H1 (cell line): ENCODE data around the gene PRF1. TPM values are rescaled to one million over a fixed set of nuclear protein-coding genes. Genes with fewer than 3 reads are reported as not detected.

Experiments
- CTCF ChIA-PET: fragments of 300-600 bp; sonication (Branson Sonifier 250); formaldehyde crosslinking; loops from one replicate; lab custom pipeline; 2021; ENCODE audit not compliant: partially characterized antibody; lab: Charles Lee
- POLR2A ChIA-PET: fragments of 300-600 bp; sonication (Branson Sonifier 250); formaldehyde crosslinking; loops from one replicate; lab custom pipeline; 2021; ENCODE audit warnings: inconsistent platforms; ENCODE audit not compliant: partially characterized antibody; lab: Charles Lee
- DNase-seq, 2 experiments: peaks; one replicate each; pipeline versions ENCODE4 v3.0.0 to v3.0.0-alpha.2; 2010 to 2022; ENCODE audit warnings: low spot score in 2 of 2, low read depth in 1 of 2, mixed read lengths in 1 of 2
- FAIRE-seq: peaks from 2 replicates; lab custom pipeline; 2011; peaks lifted over from hg19 to GRCh38; lab: Jason Lieb, UNC
- H2AFZ ChIP-seq: 2 replicates; pipeline ENCODE4 v1.8.1; 2012; ENCODE audit warnings: low read length, inconsistent platforms
- H2AK5ac ChIP-seq: 2 replicates; pipeline ENCODE4 v1.6.1; 2013; ENCODE audit warnings: low read depth, low read length
- H2BK120ac ChIP-seq: replicated peaks from 2 replicates; pipeline ENCODE3; 2013; ENCODE audit warnings: low read depth, low read length, inconsistent platforms
- H2BK12ac ChIP-seq: 2 replicates; pipeline ENCODE4 v1.6.1; 2013; ENCODE audit warnings: low read depth, low read length
- H2BK15ac ChIP-seq: 2 replicates; pipeline ENCODE4 v1.6.1; 2013; ENCODE audit warnings: low read length
- H2BK20ac ChIP-seq: 2 replicates; pipeline ENCODE4 v1.6.1; 2013; ENCODE audit warnings: low read length
- H2BK5ac ChIP-seq: 2 replicates; pipeline ENCODE4 v1.6.1; 2013; ENCODE audit warnings: low read depth, low read length
- H3K14ac ChIP-seq: 2 replicates; pipeline ENCODE4 v1.6.1; 2013; ENCODE audit warnings: inconsistent platforms; ENCODE audit not compliant: insufficient read length
- H3K18ac ChIP-seq: 2 replicates; pipeline ENCODE4 v1.6.1; 2013; ENCODE audit warnings: low read length; ENCODE audit errors: extremely low read depth
- H3K23ac ChIP-seq: 2 replicates; pipeline ENCODE4 v1.6.1; 2013; ENCODE audit warnings: inconsistent platforms; ENCODE audit not compliant: insufficient read length
- H3K23me2 ChIP-seq: 2 replicates; pipeline ENCODE4 v1.6.1; 2013; ENCODE audit warnings: low read depth, low read length
- H3K27ac ChIP-seq: 2 replicates; pipeline ENCODE4 v1.6.1; 2011; ENCODE audit warnings: low read depth, low read length, inconsistent platforms
- H3K27me3 ChIP-seq, 4 experiments: replicated peaks in 1 of 4; 1 replicate in 1 of 4; 2 replicates in 3 of 4; pipeline versions ENCODE4 v1.6.1 to v1.8.1; 2011 to 2013; ENCODE audit warnings: low read length in 3 of 4, mild to moderate bottlenecking in 3 of 4, inconsistent platforms in 2 of 4, mixed read lengths in 2 of 4, moderate library complexity in 1 of 4; ENCODE audit not compliant: control insufficient read depth in 3 of 4, insufficient read depth in 3 of 4; ENCODE audit errors: extremely low read depth in 1 of 4
- H3K36me3 ChIP-seq, 4 experiments: 2 replicates each; pipeline versions ENCODE4 v1.6.1 to v1.8.1; 2011 to 2013; ENCODE audit warnings: mild to moderate bottlenecking in 4 of 4, low read length in 3 of 4, moderate library complexity in 2 of 4, control low read depth in 1 of 4, inconsistent platforms in 1 of 4; ENCODE audit not compliant: insufficient read depth in 4 of 4, control insufficient read depth in 2 of 4
- H3K4ac ChIP-seq: replicated peaks from 2 replicates; pipeline ENCODE3; 2013; ENCODE audit warnings: low read length, low read depth, mixed read lengths, inconsistent platforms; ENCODE audit not compliant: insufficient read length
- H3K4me1 ChIP-seq, 4 experiments: replicated peaks in 1 of 4; 1 replicate in 1 of 4; 2 replicates in 3 of 4; pipeline versions ENCODE4 v1.6.1 to v1.8.1; 2011 to 2013; ENCODE audit warnings: low read length in 3 of 4, inconsistent platforms in 2 of 4, mixed read lengths in 1 of 4; ENCODE audit not compliant: insufficient read depth in 4 of 4, control insufficient read depth in 3 of 4
- H3K4me2 ChIP-seq, 2 experiments: 2 replicates each; pipeline versions ENCODE4 v1.6.1 to v1.8.1; 2011 to 2013; ENCODE audit warnings: low read depth in 2 of 2, low read length in 2 of 2, control low read depth in 1 of 2, inconsistent platforms in 1 of 2, mild to moderate bottlenecking in 1 of 2; ENCODE audit not compliant: insufficient read depth in 1 of 2
- H3K4me3 ChIP-seq, 4 experiments: fragments of 200-600, 300-600 bp in 1 of 4; sonication (generic), shearing (Covaris generic), sonication (Bioruptor Twin) in 1 of 4; 2 replicates each; pipeline versions ENCODE4 v1.5.1 to v1.8.1; 2011 to 2016; ENCODE audit warnings: low read length in 4 of 4, low read depth in 3 of 4, control low read depth in 2 of 4, inconsistent platforms in 2 of 4, mild to moderate bottlenecking in 2 of 4, mixed read lengths in 1 of 4, moderate library complexity in 1 of 4; ENCODE audit not compliant: insufficient read depth in 2 of 4; ENCODE audit errors: extremely low read depth in 1 of 4
- H3K56ac ChIP-seq: replicated peaks from 2 replicates; pipeline ENCODE3; 2013; ENCODE audit warnings: low read depth, mild to moderate bottlenecking, mixed read lengths, low read length, inconsistent platforms; ENCODE audit not compliant: insufficient read length
- H3K79me1 ChIP-seq: 2 replicates; pipeline ENCODE4 v1.6.1; 2013; ENCODE audit warnings: low read depth, low read length, control low read depth
- H3K79me2 ChIP-seq, 2 experiments: 2 replicates each; pipeline versions ENCODE4 v1.6.1 to v1.8.1; 2012 to 2013; ENCODE audit warnings: low read length in 2 of 2, mild to moderate bottlenecking in 2 of 2, inconsistent platforms in 1 of 2; ENCODE audit not compliant: insufficient read depth in 2 of 2, control insufficient read depth in 1 of 2
- H3K9ac ChIP-seq, 4 experiments: replicated peaks in 1 of 4; 1 replicate in 1 of 4; 2 replicates in 3 of 4; pipeline versions ENCODE4 v1.6.1 to v1.8.1; 2011 to 2013; ENCODE audit warnings: low read depth in 3 of 4, low read length in 3 of 4, control low read depth in 2 of 4, mild to moderate bottlenecking in 2 of 4, moderate library complexity in 2 of 4, inconsistent platforms in 1 of 4; ENCODE audit errors: extremely low read depth in 1 of 4
- H3K9me3 ChIP-seq, 2 experiments: 2 replicates each; pipeline versions ENCODE4 v1.6.1 to v1.8.1; 2012 to 2013; ENCODE audit warnings: mild to moderate bottlenecking in 2 of 2, moderate library complexity in 2 of 2, control low read depth in 1 of 2, inconsistent platforms in 1 of 2, low read depth in 1 of 2, low read length in 1 of 2, mixed read lengths in 1 of 2; ENCODE audit not compliant: insufficient read depth in 2 of 2
- H4K20me1 ChIP-seq, 2 experiments: replicated peaks in 1 of 2; 2 replicates each; pipeline versions ENCODE3 to v1.8.1; 2011 to 2013; ENCODE audit warnings: inconsistent platforms in 2 of 2, low read length in 2 of 2, mild to moderate bottlenecking in 1 of 2; ENCODE audit not compliant: insufficient read depth in 2 of 2, control insufficient read depth in 1 of 2
- H4K5ac ChIP-seq: 2 replicates; pipeline ENCODE4 v1.6.1; 2013; ENCODE audit warnings: low read length, low read depth, mixed read lengths, inconsistent platforms; ENCODE audit not compliant: insufficient read length
- H4K8ac ChIP-seq: 2 replicates; pipeline ENCODE4 v1.8.0; 2013; ENCODE audit warnings: mild to moderate bottlenecking, moderate library complexity, low read length, inconsistent platforms; ENCODE audit not compliant: insufficient read depth; ENCODE audit errors: extremely low read depth
- H4K91ac ChIP-seq: replicated peaks from 2 replicates; pipeline ENCODE3; 2013; ENCODE audit warnings: low read length, mixed read lengths, inconsistent platforms; ENCODE audit not compliant: insufficient read length
- ATF2 ChIP-seq: IDR thresholded peaks from 2 replicates; pipeline ENCODE4 v1.6.1; 2012; ENCODE audit warnings: low read length, inconsistent platforms
- JUND ChIP-seq: IDR thresholded peaks from 2 replicates; pipeline ENCODE4 v1.6.1; 2011; ENCODE audit warnings: mild to moderate bottlenecking, improper control_type of control experiment, low read length
- SP2 ChIP-seq: IDR thresholded peaks from 2 replicates; pipeline ENCODE4 v1.6.1; 2012; ENCODE audit warnings: mild to moderate bottlenecking, low read length, inconsistent platforms
- SP4 ChIP-seq: IDR thresholded peaks from 2 replicates; pipeline ENCODE4 v1.6.1; 2012; ENCODE audit warnings: low read length, inconsistent platforms
- polyA plus RNA-seq, 7 experiments: library from polyadenylated mRNA; depleted of rRNA in 3 of 7; stranded (reverse) in 5 of 7; unstranded in 2 of 7; fragments of >200 nt in 5 of 7; fragments of 200-250 nt in 2 of 7; gene quantifications; 1 replicate in 5 of 7; 2 replicates in 1 of 7; 4 replicates in 1 of 7; pipeline versions ENCODE4 v1.2.1 to v1.2.3, GENCODE V29; 2011 to 2013; ENCODE audit warnings: missing spikeins in 2 of 7, mixed read lengths in 2 of 7
- total RNA-seq: library from RNA; stranded (reverse); fragmentation: NEBNext Ultra II Directional; extraction: Animal tissue kit (Norgen Biotek cat#: 25700); gene quantifications from 2 replicates; pipeline ENCODE4 v1.2.1, GENCODE V29; 2021

The PRF1 gene
- total and polyA plus RNA-seq, 2 of the 8 experiments (the other 6 are each of a cell fraction or from before 2014, with no cell fraction given), result 0.15 TPM; not detected in 1

- H2AFZ ChIP-seq, result no peak overlapping the region
- H3K4ac ChIP-seq, result no peak overlapping the region
- H2AK5ac ChIP-seq, result no peak overlapping the region
- no peak overlapping the region for H2BK120ac ChIP-seq
- H2BK20ac ChIP-seq, result no peak overlapping the region; the same call in 1 of the 2 replicates
- no peak overlapping the region for H2BK15ac ChIP-seq
- ChIA-PET CTCF (interaction anchor here (0.7 to 1.7 kb wide), 3 partner anchors 54 to 261 kb away, joined by 3 read pairs; no protein-coding TSS in a partner anchor), POLR2A (interaction anchor here (1.0 to 1.1 kb wide), 2 partner anchors 11 to 191 kb away, joined by 3 read pairs; no protein-coding TSS in a partner anchor)
- H3K4me1 ChIP-seq, result peaks cover 10 to 24% (median 15%) of the 10 kb centered on the region in 4 experiments
- no peaks in the 10 kb centered on the region for H3K27me3 ChIP-seq
- TF ChIP-seq SP4, result no peak
- no peak for TF ChIP-seq SP2
- TF ChIP-seq JUND, result no peak
- no peak for TF ChIP-seq ATF2
- no peak overlapping the region for H3K23ac ChIP-seq
- DNase-seq, result no peak
- peak; percentile 55 for FAIRE-seq
- H3K9me3 ChIP-seq, result peaks cover 9 to 13% of the 10 kb centered on the region in 2 experiments
- peak overlapping the region; percentile 16 to 30; a peak in 1 of 4 replicates for H3K4me2 ChIP-seq
- no peak overlapping the region for H4K91ac ChIP-seq
- H3K18ac ChIP-seq, result 0 out of 2 replicates have a peak overlapping the region, but pooled peaks have one; percentile 10
- H2BK5ac ChIP-seq, result peak overlapping the region; percentile 98; the same call in 1 of the 2 replicates
- H3K79me1 ChIP-seq, result no peaks in the 10 kb centered on the region
- H3K36me3 ChIP-seq, result no peaks in the 10 kb centered on the region
- no peak overlapping the region for H3K56ac ChIP-seq
- H3K27ac ChIP-seq, result peak overlapping the region; percentile 65
- H3K9ac ChIP-seq, result no peak overlapping the region
- no peaks in the 10 kb centered on the region for H3K79me2 ChIP-seq
- H4K5ac ChIP-seq, result no peak overlapping the region
- H4K8ac ChIP-seq, result no peak overlapping the region
- no peak overlapping the region; the same call in 1 of the 2 replicates for H2BK12ac ChIP-seq
- no peaks in the 10 kb centered on the region for H3K23me2 ChIP-seq
- H3K14ac ChIP-seq, result no peak overlapping the region
- peak overlapping the region in 1 of 4 experiments; percentile 31; a peak in 1 of 8 replicates for H3K4me3 ChIP-seq
- H4K20me1 ChIP-seq, result no peaks in the 10 kb centered on the region
Observed at GRCh38 chr10:70626056-70626455, 23.5 kb upstream of the PRF1 start.
